Tibial nerve (tissue), 4 donors: Measurements from ENCODE around the gene SPTAN1. TPM values are rescaled to one million over a fixed set of nuclear protein-coding genes. Genes with fewer than 3 reads are reported as not detected.

ENCODE experiments used
- DNase-seq, 2 donors: peaks; one replicate each; pipeline ENCODE4 v3.0.0-alpha.2; 2019; ENCODE audit warnings: low spot score in 2 of 2
- H3K27ac ChIP-seq, 4 donors: fragments of 200-600 bp; sonication (generic) in 3 of 4; one replicate each; pipeline ENCODE4 v1.5.1; 2017 to 2019; ENCODE audit warnings: mild to moderate bottlenecking in 1 of 4
- H3K27me3 ChIP-seq, 2 donors: fragments of 200-600 bp; sonication (generic) in 1 of 2; one replicate each; pipeline versions ENCODE4 v1.5.1 to v1.6.0; 2017 to 2019
- H3K36me3 ChIP-seq, 3 donors: fragments of 200-600 bp; sonication (generic); one replicate each; pipeline ENCODE4 v1.5.1; 2018 to 2019
- H3K4me1 ChIP-seq, 4 donors: fragments of 200-600 bp; sonication (generic) in 3 of 4; one replicate each; pipeline ENCODE4 v1.5.1; 2017 to 2019
- H3K4me3 ChIP-seq, 4 donors: fragments of 200-600 bp; sonication (generic) in 3 of 4; one replicate each; pipeline ENCODE4 v1.5.1; 2017 to 2019; ENCODE audit warnings: mild to moderate bottlenecking in 1 of 4, moderate library complexity in 1 of 4
- H3K9me3 ChIP-seq, 4 donors: fragments of 200-600 bp; sonication (generic) in 3 of 4; one replicate each; pipeline ENCODE4 v1.5.1; 2017 to 2019
- CTCF ChIP-seq, 5 experiments: fragments of 200-600 bp in 3 of 5; fragments of 450-650 bp in 2 of 5; sonication (generic) in 3 of 5; IDR thresholded peaks; one replicate each; pipeline ENCODE4 v1.5.1; 2016 to 2019; ENCODE audit warnings: antibody characterized with exemption in 5 of 5, mild to moderate bottlenecking in 3 of 5, moderate library complexity in 2 of 5
- EP300 ChIP-seq, 2 donors: sonication (generic); formaldehyde crosslinking; IDR thresholded peaks; one replicate each; pipeline ENCODE4 v1.6.1; 2017; ENCODE audit warnings: antibody characterized with exemption in 2 of 2, mild to moderate bottlenecking in 1 of 2
- POLR2A ChIP-seq, 2 donors: fragments of 450-650 bp; IDR thresholded peaks; one replicate each; pipeline ENCODE4 v1.6.1; 2017; ENCODE audit warnings: antibody characterized with exemption in 2 of 2, mild to moderate bottlenecking in 2 of 2, moderate library complexity in 2 of 2
- WGBS, 2 donors: methylation state at CpG; one replicate each; pipeline ENCODE4 v1.1.5; 2018; 5-methylcytosine and 5-hydroxymethylcytosine counted together
- total RNA-seq, 4 donors: library from RNA; depleted of rRNA; stranded (reverse); fragments of >200 nt; gene quantifications; one replicate each; pipeline ENCODE4 v1.1.0, GENCODE V29; 2016

Gene SPTAN1
- total RNA-seq, 4 donors from 2014 or later, result 491 to 540 (median 508) TPM

- no peak for DNase-seq
- 79 to 81% methylated on average over 4 of the region's 4 CpGs for WGBS, 2 donors
Measured at GRCh38 chr9:128529191-128529590, 23.2 kb upstream of the SPTAN1 start.

GRCh38 chr9:128532581-128532980 lies 19.8 kb upstream of the SPTAN1 start:
- no peaks in the 10 kb centered on the region for H3K4me1 ChIP-seq
- 93 to 96% methylated on average over 4 of the region's 4 CpGs for WGBS, 2 donors
- H3K27me3 ChIP-seq, result no peaks in the 10 kb centered on the region
- no peak overlapping the region for H3K4me3 ChIP-seq
- H3K36me3 ChIP-seq, result peaks cover 0 to 99% (median 37%) of the 10 kb centered on the region in 3 donors
- no peak for DNase-seq
- no peak overlapping the region for H3K27ac ChIP-seq
- no peaks in the 10 kb centered on the region for H3K9me3 ChIP-seq
- TF ChIP-seq POLR2A (IDR thresholded peaks at IDR 0.05) (no peak), EP300 (IDR thresholded peaks at IDR 0.05) (no peak), CTCF (IDR thresholded peaks at IDR 0.05) (no peak)

More at GRCh38 chr9:128529191-128529590, 23.2 kb upstream of the SPTAN1 start:
- no peak overlapping the region for H3K27ac ChIP-seq
- no peak for TF ChIP-seq EP300 (IDR thresholded peaks at IDR 0.05)
- TF ChIP-seq CTCF (IDR thresholded peaks at IDR 0.05), result no peak
- TF ChIP-seq POLR2A (IDR thresholded peaks at IDR 0.05), result no peak
- H3K36me3 ChIP-seq, result peaks cover 3 to 99% (median 56%) of the 10 kb centered on the region in 3 donors
- no peak overlapping the region for H3K4me3 ChIP-seq
- H3K9me3 ChIP-seq, result no peaks in the 10 kb centered on the region
- no peaks in the 10 kb centered on the region for H3K27me3 ChIP-seq
- no peaks in the 10 kb centered on the region for H3K4me1 ChIP-seq

- Histone ChIP-seq H3K27ac (peak overlapping the region in 1 of 4 donors; percentile 31), H3K9me3 (no peaks in the 10 kb centered on the region), H3K36me3 (peaks cover 0 to 79% (median 16%) of the 10 kb centered on the region in 3 donors), H3K4me3 (no peak overlapping the region), H3K27me3 (no peaks in the 10 kb centered on the region), H3K4me1 (peaks cover 0 to 8% (median 0%) of the 10 kb centered on the region in 4 donors)
- WGBS, 2 donors, result 37 to 45% methylated on average over 3 of the region's 3 CpGs
- DNase-seq, result no peak
- TF ChIP-seq CTCF (IDR thresholded peaks at IDR 0.05) (no peak), POLR2A (IDR thresholded peaks at IDR 0.05) (no peak), EP300 (IDR thresholded peaks at IDR 0.05) (no peak)
Measured at GRCh38 chr9:128540634-128541360, 11.6 kb upstream of the SPTAN1 start.

- H3K36me3 ChIP-seq, result peaks cover 0 to 23% (median 0%) of the 10 kb centered on the region in 3 donors
- H3K4me3 ChIP-seq, result no peak overlapping the region
- 79 to 90% methylated on average over 3 of the region's 3 CpGs for WGBS, 2 donors
- H3K27ac ChIP-seq, result no peak overlapping the region
- no peaks in the 10 kb centered on the region for H3K27me3 ChIP-seq
- DNase-seq, result no peak
- peaks cover 0 to 25% (median 14%) of the 10 kb centered on the region in 4 donors for H3K4me1 ChIP-seq
- TF ChIP-seq POLR2A (IDR thresholded peaks at IDR 0.05) (no peak), CTCF (IDR thresholded peaks at IDR 0.05) (no peak), EP300 (IDR thresholded peaks at IDR 0.05) (no peak)
- no peaks in the 10 kb centered on the region for H3K9me3 ChIP-seq
Measured at GRCh38 chr9:128546504-128546903, 5.9 kb upstream of the SPTAN1 start.

- H3K9me3 ChIP-seq, result no peaks in the 10 kb centered on the region
- H3K27ac ChIP-seq, result peak overlapping the region in 2 of 4 donors; percentile 58 to 92
- DNase-seq, result no peak
- no peaks in the 10 kb centered on the region for H3K36me3 ChIP-seq
- peaks cover 0 to 31% (median 17%) of the 10 kb centered on the region in 4 donors for H3K4me1 ChIP-seq
- TF ChIP-seq POLR2A (IDR thresholded peaks at IDR 0.05) (no peak), CTCF (IDR thresholded peaks at IDR 0.05) (no peak), EP300 (IDR thresholded peaks at IDR 0.05) (no peak)
- no peaks in the 10 kb centered on the region for H3K27me3 ChIP-seq
- no peak overlapping the region for H3K4me3 ChIP-seq
- WGBS, 2 donors, result 88% methylated on average over 7 of the region's 7 CpGs
Measured at GRCh38 chr9:128548876-128549275, 3.5 kb upstream of the SPTAN1 start.
